PC-3 (cell line): ENCODE data around the gene HELLS. TPM values are rescaled to one million over a fixed set of nuclear protein-coding genes. Genes with fewer than 3 reads are reported as not detected.

Experiments
- ATAC-seq: fragments of 200-7000 bp; cut with Tn5 transposase; 2 replicates; pipeline ENCODE4 v1.9.1; 2020; ENCODE audit warnings: mild to moderate bottlenecking, moderate library complexity
- BruUV-seq: library from RNA; stranded (reverse); fragments of 400-500 nt; replicated peaks from 2 replicates; lab custom pipeline; 2021; lab: Mats Ljungman, UMichigan
- CTCF ChIA-PET: fragments of 300-600 bp; sonication (Branson Sonifier 250); formaldehyde crosslinking; loops from one replicate; lab custom pipeline; 2022; ENCODE audit warnings: antibody characterized with exemption; lab: Charles Lee
- POLR2A ChIA-PET: fragments of 300-600 bp; sonication (Branson Sonifier 250); formaldehyde crosslinking; loops from one replicate; lab custom pipeline; 2022; ENCODE audit warnings: antibody characterized with exemption; ENCODE audit not compliant: unreplicated experiment; lab: Charles Lee
- DNase-seq: peaks from one replicate; pipeline ENCODE4 v3.0.0-alpha.2; 2015
- H2AFZ ChIP-seq: fragments of 300-600 bp; sonication (generic); 2 replicates; pipeline ENCODE4 v1.6.0; 2016; ENCODE audit warnings: antibody characterized with exemption, low read length
- H3F3A ChIP-seq: fragments of 300-600 bp; sonication (generic); one replicate; pipeline ENCODE4 v1.6.0; 2017; ENCODE audit warnings: antibody characterized with exemption, low read length, control low read depth, mild to moderate bottlenecking; ENCODE audit not compliant: unreplicated experiment
- H3K27ac ChIP-seq: fragments of 300-600 bp; sonication (generic); 2 replicates; pipeline ENCODE4 v1.5.1; 2016; ENCODE audit warnings: mild to moderate bottlenecking, low read length
- H3K27me3 ChIP-seq: fragments of 300-600 bp; sonication (generic); 2 replicates; pipeline ENCODE4 v1.6.1; 2016; ENCODE audit warnings: low read length, mixed read lengths
- H3K36me3 ChIP-seq: fragments of 300-600 bp; sonication (generic); 2 replicates; pipeline ENCODE4 v1.6.1; 2016; ENCODE audit warnings: low read depth, mixed run types, low read length, mixed read lengths
- H3K4me1 ChIP-seq: fragments of 300-600 bp; sonication (generic); 2 replicates; pipeline ENCODE4 v1.5.1; 2016; ENCODE audit warnings: low read length; ENCODE audit not compliant: insufficient read depth
- H3K4me2 ChIP-seq: fragments of 300-600 bp; sonication (generic); 2 replicates; pipeline ENCODE4 v1.6.0; 2016; ENCODE audit warnings: low read length
- H3K4me3 ChIP-seq: fragments of 300-600 bp; sonication (generic); 2 replicates; pipeline ENCODE4 v1.5.1; 2016; ENCODE audit warnings: mild to moderate bottlenecking, low read length, mixed read lengths
- H3K79me2 ChIP-seq: fragments of 300-600 bp; sonication (generic); 2 replicates; pipeline ENCODE4 v1.6.1; 2017; ENCODE audit warnings: low read length, mixed read lengths
- H3K9ac ChIP-seq: fragments of 300-600 bp; sonication (generic); 2 replicates; pipeline ENCODE4 v1.6.0; 2016; ENCODE audit warnings: mild to moderate bottlenecking, low read length
- H3K9me2 ChIP-seq: fragments of 300-600 bp; sonication (generic); replicated peaks from 2 replicates; pipeline ENCODE4 v1.6.1; 2016; ENCODE audit warnings: mixed run types, low read length, mixed read lengths
- H3K9me3 ChIP-seq: fragments of 300-600 bp; sonication (generic); 2 replicates; pipeline ENCODE4 v1.6.1; 2016; ENCODE audit warnings: low read length, mixed read lengths
- H4K20me1 ChIP-seq: fragments of 300-600 bp; sonication (generic); 2 replicates; pipeline ENCODE4 v1.6.1; 2016; ENCODE audit warnings: low read length, mixed read lengths
- EZH2 ChIP-seq: fragments of 300-600 bp; sonication (generic); IDR thresholded peaks from one replicate; pipeline ENCODE4 v1.6.1; 2017; ENCODE audit warnings: antibody characterized with exemption, mild to moderate bottlenecking, low read length; ENCODE audit not compliant: unreplicated experiment
- EZH2phosphoT487 ChIP-seq: fragments of 300-600 bp; sonication (generic); IDR thresholded peaks from 2 replicates; pipeline ENCODE4 v1.6.1; 2018; ENCODE audit warnings: mild to moderate bottlenecking, antibody characterized with exemption, low read length, borderline replicate concordance
- intact Hi-C: fragments of 100-400 bp; cut with micrococcal nuclease; formaldehyde crosslinking; loops from 2 replicates; pipeline ENCODE4 v1.9.0; 2023
- total RNA-seq: library from RNA; depleted of rRNA; stranded (reverse); fragments of >200 nt; gene quantifications from 2 replicates; pipeline ENCODE4 v1.2.3, GENCODE V29; 2014
- TF ChIP-seq, protein P1 (sequence below): fragments of 300-600 bp; sonication (generic); conservative IDR thresholded peaks from 2 replicates; pipeline ENCODE4 v1.5.1; 2017; ENCODE audit warnings: antibody characterized with exemption, low read depth, mild to moderate bottlenecking, low read length

Gene HELLS
- total RNA-seq, 1 experiment from 2014 or later: 86.3 TPM

DNA sequence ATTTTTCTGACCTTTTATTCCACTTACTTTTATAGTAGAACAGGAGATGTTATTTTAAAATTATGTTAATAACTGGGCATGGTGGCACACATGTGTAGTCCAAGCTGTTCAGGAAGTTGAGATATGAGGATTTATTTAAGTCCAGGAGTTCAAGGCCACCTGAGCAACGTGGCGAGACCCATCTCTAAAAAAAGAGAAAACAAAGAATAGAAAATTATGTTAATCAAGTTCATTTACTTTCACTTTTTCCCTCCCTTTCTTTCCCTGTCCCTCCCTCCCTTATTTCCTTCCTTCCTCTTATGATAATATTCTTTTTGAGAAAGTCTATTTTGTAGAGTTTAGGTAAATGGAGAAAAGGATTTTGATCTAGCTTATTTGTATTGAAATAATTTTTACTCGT lies 48.9 kb upstream of the HELLS start:
- no peaks in the 10 kb centered on the region for H3F3A ChIP-seq
- H3K9me2 ChIP-seq: no peaks in the 10 kb centered on the region
- no TSS peak for BruUV-seq
- no peaks in the 10 kb centered on the region for H3K79me2 ChIP-seq
- no peak overlapping the region for H3K4me2 ChIP-seq
- DNase-seq: no peak
- TF ChIP-seq, protein P1, sequence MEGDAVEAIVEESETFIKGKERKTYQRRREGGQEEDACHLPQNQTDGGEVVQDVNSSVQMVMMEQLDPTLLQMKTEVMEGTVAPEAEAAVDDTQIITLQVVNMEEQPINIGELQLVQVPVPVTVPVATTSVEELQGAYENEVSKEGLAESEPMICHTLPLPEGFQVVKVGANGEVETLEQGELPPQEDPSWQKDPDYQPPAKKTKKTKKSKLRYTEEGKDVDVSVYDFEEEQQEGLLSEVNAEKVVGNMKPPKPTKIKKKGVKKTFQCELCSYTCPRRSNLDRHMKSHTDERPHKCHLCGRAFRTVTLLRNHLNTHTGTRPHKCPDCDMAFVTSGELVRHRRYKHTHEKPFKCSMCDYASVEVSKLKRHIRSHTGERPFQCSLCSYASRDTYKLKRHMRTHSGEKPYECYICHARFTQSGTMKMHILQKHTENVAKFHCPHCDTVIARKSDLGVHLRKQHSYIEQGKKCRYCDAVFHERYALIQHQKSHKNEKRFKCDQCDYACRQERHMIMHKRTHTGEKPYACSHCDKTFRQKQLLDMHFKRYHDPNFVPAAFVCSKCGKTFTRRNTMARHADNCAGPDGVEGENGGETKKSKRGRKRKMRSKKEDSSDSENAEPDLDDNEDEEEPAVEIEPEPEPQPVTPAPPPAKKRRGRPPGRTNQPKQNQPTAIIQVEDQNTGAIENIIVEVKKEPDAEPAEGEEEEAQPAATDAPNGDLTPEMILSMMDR: no peak
- TF ChIP-seq EZH2phosphoT487 (no peak), EZH2 (no peak)
- no peaks in the 10 kb centered on the region for H3K4me1 ChIP-seq
- H3K27ac ChIP-seq: no peak overlapping the region
- no peaks in the 10 kb centered on the region for H3K27me3 ChIP-seq
- no peaks in the 10 kb centered on the region for H3K36me3 ChIP-seq
- ChIA-PET POLR2A (no interaction called here), CTCF (no interaction called here)
- no peaks in the 10 kb centered on the region for H3K9me3 ChIP-seq
- H4K20me1 ChIP-seq: no peaks in the 10 kb centered on the region
- no peak for ATAC-seq
- H3K9ac ChIP-seq: no peak overlapping the region
- intact Hi-C loops: no loop called here
- H3K4me3 ChIP-seq: no peak overlapping the region
- H2AFZ ChIP-seq: no peak overlapping the region

DNA sequence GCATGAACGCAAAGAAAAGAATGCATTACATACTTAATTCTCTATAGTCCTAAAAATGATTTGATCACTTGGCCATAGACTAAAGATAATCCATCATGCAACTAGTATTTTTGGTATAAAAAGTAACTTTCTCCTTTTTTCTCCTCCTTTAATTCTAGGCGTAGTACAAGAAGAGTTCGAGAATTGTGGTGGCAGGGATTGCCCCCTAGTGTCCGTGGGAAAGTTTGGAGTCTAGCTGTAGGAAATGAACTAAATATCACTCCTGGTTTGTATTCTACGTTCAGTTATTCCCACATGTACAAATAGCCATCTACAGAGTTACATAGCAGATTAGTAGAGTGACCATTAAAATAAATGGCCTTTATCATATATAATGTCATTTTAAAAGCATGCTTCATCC lies 45.5 kb upstream of the HELLS start:
- Histone ChIP-seq H3K79me2 (no peaks in the 10 kb centered on the region), H3K9ac (no peak overlapping the region), H3K27me3 (no peaks in the 10 kb centered on the region), H2AFZ (no peak overlapping the region), H3K4me3 (no peak overlapping the region), H3F3A (no peaks in the 10 kb centered on the region), H4K20me1 (no peaks in the 10 kb centered on the region), H3K4me2 (no peak overlapping the region), H3K9me2 (no peaks in the 10 kb centered on the region), H3K4me1 (no peaks in the 10 kb centered on the region), H3K36me3 (no peaks in the 10 kb centered on the region), H3K27ac (no peak overlapping the region), H3K9me3 (no peaks in the 10 kb centered on the region)
- POLR2A ChIA-PET: no interaction called here
- peak; percentile 5 for DNase-seq
- CTCF ChIA-PET: interaction anchor here (0.7 kb wide), 2 partner anchors 46 to 221 kb away, joined by 3 to 4 read pairs; no protein-coding TSS in a partner anchor
- intact Hi-C loops: no loop called here
- ATAC-seq: no peak
- no TSS peak for BruUV-seq
- TF ChIP-seq EZH2: no peak
- TF ChIP-seq, protein P1: peak; percentile 59

DNA sequence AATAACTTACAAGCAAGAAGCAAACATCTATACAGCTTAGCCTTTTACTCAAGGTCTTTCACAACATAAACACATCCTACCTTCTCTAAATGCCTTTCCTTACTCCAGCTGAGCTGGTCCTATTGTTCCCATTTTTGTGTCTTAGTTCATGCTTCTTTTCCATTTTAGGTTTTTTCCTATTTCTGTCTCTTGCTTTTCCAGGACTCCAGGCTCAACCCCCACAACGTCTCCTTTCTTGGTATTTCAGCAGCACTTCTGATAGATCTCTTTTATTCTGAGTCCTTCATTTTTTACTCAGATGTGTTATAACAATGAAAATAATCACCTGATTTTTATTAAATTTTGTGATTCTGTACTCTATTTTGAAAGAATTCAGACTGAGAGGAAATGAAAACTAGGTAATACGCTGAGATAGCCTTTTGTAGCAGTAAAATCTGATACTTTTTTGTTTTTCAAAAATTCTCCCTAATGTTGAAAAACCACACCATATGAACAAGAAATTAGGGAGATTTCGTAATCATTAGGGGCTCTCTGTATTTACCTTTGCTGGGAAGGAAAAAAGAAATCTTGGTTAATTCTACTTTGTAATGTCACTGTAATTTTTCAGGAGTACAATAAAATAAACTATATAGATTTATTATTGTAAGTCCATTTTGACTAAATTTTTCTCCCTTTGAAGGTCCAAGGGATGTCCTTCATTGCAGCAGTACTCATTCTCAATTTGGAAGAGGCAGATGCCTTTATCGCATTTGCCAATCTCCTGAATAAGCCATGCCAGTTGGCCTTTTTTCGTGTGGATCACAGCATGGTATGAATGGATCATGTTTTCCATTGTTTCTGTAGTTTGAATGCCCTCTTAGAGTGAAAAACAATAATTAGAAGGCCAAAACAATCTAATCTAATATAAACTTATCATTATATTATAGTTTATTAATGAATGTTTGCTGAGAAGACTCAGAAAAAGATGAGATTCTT lies 24.0 kb upstream of the HELLS start:
- ChIA-PET POLR2A (no interaction called here), CTCF (no interaction called here)
- no peaks in the 10 kb centered on the region for H3F3A ChIP-seq
- no peak for ATAC-seq
- no peaks in the 10 kb centered on the region for H3K79me2 ChIP-seq
- H3K9me3 ChIP-seq: no peaks in the 10 kb centered on the region
- BruUV-seq: no TSS peak
- no peaks in the 10 kb centered on the region for H3K36me3 ChIP-seq
- no peak overlapping the region for H2AFZ ChIP-seq
- H3K4me3 ChIP-seq: no peak overlapping the region
- DNase-seq: no peak
- TF ChIP-seq, protein P1: no peak
- TF ChIP-seq EZH2phosphoT487: no peak
- no peak for TF ChIP-seq EZH2
- no peaks in the 10 kb centered on the region for H3K27me3 ChIP-seq
- no peak overlapping the region for H3K4me2 ChIP-seq
- no peak overlapping the region for H3K9ac ChIP-seq
- H3K9me2 ChIP-seq: no peaks in the 10 kb centered on the region
- intact Hi-C loops: no loop called here
- H4K20me1 ChIP-seq: no peaks in the 10 kb centered on the region
- H3K27ac ChIP-seq: no peak overlapping the region
- H3K4me1 ChIP-seq: no peaks in the 10 kb centered on the region
